Activated naive CD8-positive, alpha-beta T cell treated with anti-CD3 and anti-CD28 coated beads for 36 hours (primary cell): ENCODE data around the gene CAMKK2. TPM values are rescaled to one million over a fixed set of nuclear protein-coding genes. Genes with fewer than 3 reads are reported as not detected.
"Not testable (repeated sequence)": the region's sequence is repeated elsewhere in the genome, so short reads cannot be mapped to it uniquely, and the experiment has no call there.

Source experiments
- DNase-seq: peaks from one replicate; pipeline ENCODE4 v3.0.0; 2021
- H3K27ac Mint-ChIP-seq: one replicate; pipeline ENCODE4 v1.8.0; 2022; ENCODE audit warnings: mild to moderate bottlenecking, moderate library complexity, mixed read lengths
- H3K27me3 Mint-ChIP-seq: one replicate; pipeline ENCODE4 v1.8.0; 2022; ENCODE audit warnings: mild to moderate bottlenecking, mixed read lengths
- H3K36me3 Mint-ChIP-seq: one replicate; pipeline ENCODE4 v1.8.0; 2021; ENCODE audit warnings: mild to moderate bottlenecking, mixed read lengths
- H3K4me1 Mint-ChIP-seq: one replicate; pipeline ENCODE4 v1.8.0; 2021; ENCODE audit warnings: mixed read lengths
- H3K4me3 Mint-ChIP-seq: one replicate; pipeline ENCODE4 v1.8.0; 2022; ENCODE audit warnings: mild to moderate bottlenecking, moderate library complexity, mixed read lengths
- H3K9me3 Mint-ChIP-seq: one replicate; pipeline ENCODE4 v1.8.0; 2022; ENCODE audit warnings: mixed read lengths
- total RNA-seq, 2 experiments: library from RNA; stranded (reverse); gene quantifications; one replicate each; pipeline ENCODE4 v1.2.3, GENCODE V29; 2021

CAMKK2 gene
- total RNA-seq, 2 experiments from 2014 or later: 37.6 to 38.6 TPM

GRCh38 chr12:121238086-121238485, 58.4 kb downstream of the CAMKK2 start:
- peaks cover 33% of the 10 kb centered on the region for H3K4me1 Mint-ChIP-seq
- no peak for DNase-seq
- peaks cover 37% of the 10 kb centered on the region for H3K36me3 Mint-ChIP-seq
- no peaks in the 10 kb centered on the region for H3K27me3 Mint-ChIP-seq
- H3K27ac Mint-ChIP-seq: no peak overlapping the region
- H3K9me3 Mint-ChIP-seq: no peaks in the 10 kb centered on the region
- H3K4me3 Mint-ChIP-seq: no peak overlapping the region

GRCh38 chr12:121237415-121237814, 59.1 kb downstream of the CAMKK2 start:
- Mint-ChIP-seq H3K4me3 (no peak overlapping the region), H3K27ac (no peak overlapping the region), H3K9me3 (no peaks in the 10 kb centered on the region), H3K27me3 (no peaks in the 10 kb centered on the region), H3K4me1 (peaks cover 33% of the 10 kb centered on the region), H3K36me3 (peaks cover 35% of the 10 kb centered on the region)
- DNase-seq: no peak

- Mint-ChIP-seq H3K36me3 (peaks cover 31% of the 10 kb centered on the region), H3K27me3 (no peaks in the 10 kb centered on the region), H3K27ac (no peak overlapping the region), H3K4me1 (peaks cover 31% of the 10 kb centered on the region), H3K4me3 (no peak overlapping the region), H3K9me3 (no peaks in the 10 kb centered on the region)
- DNase-seq: no peak
Measured at GRCh38 chr12:121236776-121237175, 59.7 kb downstream of the CAMKK2 start.

GRCh38 chr12:121233628-121234020, 62.9 kb downstream of the CAMKK2 start:
- Mint-ChIP-seq H3K27ac (no peak overlapping the region), H3K9me3 (no peaks in the 10 kb centered on the region), H3K27me3 (no peaks in the 10 kb centered on the region), H3K4me1 (peaks cover 4% of the 10 kb centered on the region), H3K36me3 (peaks cover 10% of the 10 kb centered on the region), H3K4me3 (no peak overlapping the region)
- no peak for DNase-seq

- H3K4me3 Mint-ChIP-seq: no peak overlapping the region
- DNase-seq: no peak
- peaks cover 3% of the 10 kb centered on the region for H3K4me1 Mint-ChIP-seq
- H3K36me3 Mint-ChIP-seq: peaks cover 10% of the 10 kb centered on the region
- no peak overlapping the region for H3K27ac Mint-ChIP-seq
- no peaks in the 10 kb centered on the region for H3K27me3 Mint-ChIP-seq
- no peaks in the 10 kb centered on the region for H3K9me3 Mint-ChIP-seq
Measured at GRCh38 chr12:121232977-121233627, 63.4 kb downstream of the CAMKK2 start.

GRCh38 chr12:121232163-121232562, 64.3 kb downstream of the CAMKK2 start:
- H3K36me3 Mint-ChIP-seq: peaks cover 3% of the 10 kb centered on the region
- no peak for DNase-seq
- H3K9me3 Mint-ChIP-seq: no peaks in the 10 kb centered on the region
- no peak overlapping the region for H3K4me3 Mint-ChIP-seq
- no peaks in the 10 kb centered on the region for H3K27me3 Mint-ChIP-seq
- no peak overlapping the region for H3K27ac Mint-ChIP-seq
- peaks cover 4% of the 10 kb centered on the region for H3K4me1 Mint-ChIP-seq

- Mint-ChIP-seq H3K4me3 (no peak overlapping the region), H3K36me3 (peaks cover 12% of the 10 kb centered on the region), H3K27ac (no peak overlapping the region), H3K4me1 (peaks cover 15% of the 10 kb centered on the region), H3K27me3 (no peaks in the 10 kb centered on the region), H3K9me3 (no peaks in the 10 kb centered on the region)
- no peak for DNase-seq
Measured at GRCh38 chr12:121230538-121230907, 66.0 kb downstream of the CAMKK2 start.

- not testable (repeated sequence) for H3K4me3 Mint-ChIP-seq, H3K27me3 Mint-ChIP-seq, H3K9me3 Mint-ChIP-seq, H3K27ac Mint-ChIP-seq
- Mint-ChIP-seq H3K36me3 (peaks cover 12% of the 10 kb centered on the region), H3K4me1 (peaks cover 16% of the 10 kb centered on the region)
- peak; percentile 63 for DNase-seq
Measured at GRCh38 chr12:121229826-121230537, 66.5 kb downstream of the CAMKK2 start.

GRCh38 chr12:121228919-121229665, 67.4 kb downstream of the CAMKK2 start:
- no peak overlapping the region for H3K4me3 Mint-ChIP-seq
- no peak for DNase-seq
- H3K4me1 Mint-ChIP-seq: peaks cover 21% of the 10 kb centered on the region
- no peaks in the 10 kb centered on the region for H3K27me3 Mint-ChIP-seq
- peaks cover 16% of the 10 kb centered on the region for H3K36me3 Mint-ChIP-seq
- H3K9me3 Mint-ChIP-seq: no peaks in the 10 kb centered on the region
- no peak overlapping the region for H3K27ac Mint-ChIP-seq

- no peak overlapping the region for H3K27ac Mint-ChIP-seq
- H3K4me1 Mint-ChIP-seq: peaks cover 32% of the 10 kb centered on the region
- no peak overlapping the region for H3K4me3 Mint-ChIP-seq
- no peaks in the 10 kb centered on the region for H3K9me3 Mint-ChIP-seq
- H3K36me3 Mint-ChIP-seq: peaks cover 31% of the 10 kb centered on the region
- DNase-seq: no peak
- H3K27me3 Mint-ChIP-seq: no peaks in the 10 kb centered on the region
Measured at GRCh38 chr12:121227294-121227693, 69.2 kb downstream of the CAMKK2 start.

GRCh38 chr12:121226871-121227270, 69.6 kb downstream of the CAMKK2 start:
- Mint-ChIP-seq H3K4me1 (peaks cover 32% of the 10 kb centered on the region), H3K36me3 (peaks cover 35% of the 10 kb centered on the region)
- H3K4me3 Mint-ChIP-seq, H3K27ac Mint-ChIP-seq, H3K27me3 Mint-ChIP-seq, DNase-seq, H3K9me3 Mint-ChIP-seq: not testable (repeated sequence)

- peaks cover 38% of the 10 kb centered on the region for H3K36me3 Mint-ChIP-seq
- no peaks in the 10 kb centered on the region for H3K27me3 Mint-ChIP-seq
- no peak for DNase-seq
- H3K9me3 Mint-ChIP-seq: no peaks in the 10 kb centered on the region
- H3K4me1 Mint-ChIP-seq: peaks cover 32% of the 10 kb centered on the region
- no peak overlapping the region for H3K4me3 Mint-ChIP-seq
- H3K27ac Mint-ChIP-seq: no peak overlapping the region
Measured at GRCh38 chr12:121226399-121226798, 70.1 kb downstream of the CAMKK2 start.

- no peak for DNase-seq
- peaks cover 28% of the 10 kb centered on the region for H3K4me1 Mint-ChIP-seq
- H3K9me3 Mint-ChIP-seq: no peaks in the 10 kb centered on the region
- peak overlapping the region; percentile 1 for H3K4me3 Mint-ChIP-seq
- peaks cover 37% of the 10 kb centered on the region for H3K36me3 Mint-ChIP-seq
- peak overlapping the region; percentile 76 for H3K27ac Mint-ChIP-seq
- H3K27me3 Mint-ChIP-seq: no peaks in the 10 kb centered on the region
Measured at GRCh38 chr12:121224591-121224990, 71.9 kb downstream of the CAMKK2 start.

GRCh38 chr12:121223292-121224285, 72.9 kb downstream of the CAMKK2 start:
- DNase-seq: peak; percentile 36
- H3K4me1 Mint-ChIP-seq: peaks cover 28% of the 10 kb centered on the region
- H3K36me3 Mint-ChIP-seq: peaks cover 40% of the 10 kb centered on the region
- H3K27ac Mint-ChIP-seq: peak overlapping the region; percentile 76
- peak overlapping the region; percentile 18 for H3K4me3 Mint-ChIP-seq
- H3K9me3 Mint-ChIP-seq: no peaks in the 10 kb centered on the region
- no peaks in the 10 kb centered on the region for H3K27me3 Mint-ChIP-seq
